Hindlimb muscle (tissue), 1 donor: ENCODE data around the gene THAP2. TPM values are rescaled to one million over a fixed set of nuclear protein-coding genes. Genes with fewer than 3 reads are reported as not detected.
A peak's percentile ranks its signal among the peaks of the same experiment; 100 is the strongest.
"Not testable (repeated sequence)": the region's sequence is repeated elsewhere in the genome, so short reads cannot be mapped to it uniquely, and the experiment has no call there.

Source experiments
- DNase-seq: peaks from one replicate; pipeline ENCODE4 v3.0.0-alpha.2; 2013
- polyA plus RNA-seq: library from polyadenylated mRNA; unstranded; fragments of 120-200 nt; gene quantifications from one replicate; pipeline ENCODE4 v1.2.1, GENCODE V29; 2013; ENCODE audit not compliant: insufficient read length

THAP2 gene
- polyA plus RNA-seq, 1 donor = 9.1 TPM

- peak; percentile 76 for DNase-seq
These were observed 1.1 kb upstream of the THAP2 start for GRCh38 chr12:71662849-71663560.

- no peak for DNase-seq
These were observed 449 bp downstream of the THAP2 start for GRCh38 chr12:71664411-71665089.

GRCh38 chr12:71665090-71665463 is 976 bp downstream of the THAP2 start:
- no peak for DNase-seq

- no peak for DNase-seq
These were observed 2.2 kb downstream of the THAP2 start for GRCh38 chr12:71666259-71666658.

GRCh38 chr12:71671311-71671710 is 7.2 kb downstream of the THAP2 start:
- no peak for DNase-seq

GRCh38 chr12:71671816-71672215 is 7.7 kb downstream of the THAP2 start:
- DNase-seq = no peak

GRCh38 chr12:71682466-71682865 is 18.4 kb downstream of the THAP2 start:
- no peak for DNase-seq

GRCh38 chr12:71683633-71684032 is 19.5 kb downstream of the THAP2 start:
- no peak for DNase-seq

- no peak for DNase-seq
These were observed 20.0 kb downstream of the THAP2 start for GRCh38 chr12:71684081-71684480.

GRCh38 chr12:71685312-71685906 is 21.3 kb downstream of the THAP2 start:
- DNase-seq = no peak

GRCh38 chr12:71685914-71686657 is 22.0 kb downstream of the THAP2 start, which contains the start of gene TMEM19:
Gene TMEM19 (plus strand): TSS chr12:71686082. CDS start chr12:71686681, 599 bp downstream.
- peak; percentile 90 for DNase-seq

GRCh38 chr12:71686658-71687025 is 22.5 kb downstream of the THAP2 start:
- no peak for DNase-seq

GRCh38 chr12:71687172-71687571 is 23.1 kb downstream of the THAP2 start:
- DNase-seq = not testable (repeated sequence)

GRCh38 chr12:71688961-71689570 is 25.0 kb downstream of the THAP2 start:
- no peak for DNase-seq

- DNase-seq = no peak
These were observed 27.5 kb downstream of the THAP2 start for GRCh38 chr12:71691504-71692129.

- DNase-seq = no peak
These were observed 29.0 kb downstream of the THAP2 start for GRCh38 chr12:71693126-71693525.

- not testable (repeated sequence) for DNase-seq
These were observed 29.6 kb downstream of the THAP2 start for GRCh38 chr12:71693651-71694050.

GRCh38 chr12:71694099-71694820 is 30.2 kb downstream of the THAP2 start:
- DNase-seq = no peak

GRCh38 chr12:71695782-71696181 is 31.7 kb downstream of the THAP2 start:
- DNase-seq = no peak

GRCh38 chr12:71702181-71702580 is 38.1 kb downstream of the THAP2 start:
- DNase-seq = not testable (repeated sequence)

GRCh38 chr12:71702590-71702989 is 38.5 kb downstream of the THAP2 start:
- no peak for DNase-seq
